GM18951 (cell line): ENCODE measurements around the gene SIVA1.

ENCODE experiments used
- POLR2A ChIP-seq: IDR thresholded peaks from 4 replicates; pipeline ENCODE4 v1.6.1; 2011; ENCODE audit warnings: mild to moderate bottlenecking; ENCODE audit not compliant: insufficient read length, insufficient read depth; ENCODE audit errors: extremely low read depth
- in situ Hi-C: fragments of 300-500 bp; cut with MboI; formaldehyde crosslinking; loops from one replicate; pipeline ENCODE4 v1.12.0; 2022; ENCODE audit warnings: low sequenced_read_pairs, mixed read lengths, inconsistent platforms; ENCODE audit not compliant: unreplicated experiment

The SIVA1 gene

DNA sequence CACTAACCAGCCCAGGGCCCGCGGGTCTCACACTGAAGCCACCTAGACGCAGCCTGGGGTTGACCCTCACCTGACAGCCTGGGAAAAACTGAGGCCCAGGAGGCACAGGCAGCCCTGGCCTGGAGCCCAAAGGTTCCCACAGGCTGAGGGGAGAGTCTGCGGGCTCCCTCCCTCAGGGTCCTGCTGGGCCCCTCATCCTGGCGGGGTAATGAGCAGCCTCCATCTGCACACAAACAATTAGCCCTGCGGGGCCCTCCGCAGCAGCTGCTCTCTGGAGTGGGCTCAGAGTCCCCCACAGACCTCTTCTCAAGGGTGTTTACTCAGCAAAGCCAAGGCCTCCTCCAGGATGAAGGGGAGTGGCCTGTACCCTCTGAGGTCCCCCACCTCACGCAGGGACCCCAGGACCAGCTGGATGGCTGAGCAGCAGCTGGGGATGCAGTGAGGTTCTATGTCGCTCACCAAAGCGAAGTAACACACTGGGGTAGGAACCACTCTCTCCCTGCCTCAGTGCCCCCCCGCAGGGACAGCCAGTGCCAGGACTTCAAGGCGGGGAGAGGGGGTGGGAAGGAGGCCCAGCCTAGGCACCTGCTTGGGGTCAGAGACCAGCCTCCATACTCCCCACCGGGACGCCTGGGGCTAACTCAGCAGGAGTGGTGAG lies 35.3 kb downstream of the SIVA1 start:
- TF ChIP-seq POLR2A: no peak
- in situ Hi-C loops: no loop called here

DNA sequence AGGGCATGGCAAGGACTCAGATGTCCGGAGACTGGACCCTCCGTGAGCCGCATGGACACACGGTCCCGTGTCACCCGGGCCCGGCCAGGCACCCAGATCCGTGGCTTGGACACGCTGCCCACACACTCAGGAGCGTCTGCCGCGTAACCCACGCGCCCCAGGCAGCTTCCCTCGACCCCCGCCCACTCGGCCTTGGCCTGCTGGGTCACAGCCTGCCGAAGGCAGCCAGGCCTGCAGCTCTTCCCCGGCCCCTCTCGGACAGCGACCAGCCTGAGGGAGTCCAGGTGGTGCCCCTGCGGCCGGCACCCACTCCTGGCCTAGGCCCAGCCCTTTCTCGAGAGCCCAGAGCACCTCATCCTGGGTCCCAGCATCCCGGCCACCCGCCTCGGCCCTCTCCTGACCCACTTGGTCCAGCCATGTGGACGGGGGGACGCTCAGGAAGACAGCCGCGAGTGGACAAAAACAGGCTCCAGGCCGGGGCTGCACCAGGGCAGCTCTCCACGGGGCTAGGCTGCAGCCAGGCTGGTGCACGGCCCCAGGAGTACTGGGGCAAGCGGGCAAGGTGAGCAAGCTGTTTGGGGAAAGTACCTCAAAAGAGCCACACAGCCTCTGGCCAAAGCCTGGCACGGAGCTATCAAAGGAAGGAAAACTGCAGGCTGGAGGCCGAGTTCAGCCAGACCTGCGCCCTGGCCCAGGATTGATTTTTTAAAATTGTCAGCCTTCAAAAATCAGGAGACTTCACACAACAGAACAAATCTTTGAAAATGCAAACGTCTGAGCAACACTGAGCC lies 36.1 kb downstream of the SIVA1 start:
- TF ChIP-seq POLR2A: no peak
- in situ Hi-C loops: no loop called here

- no peak for TF ChIP-seq POLR2A
- in situ Hi-C loops: no loop called here
Measured at GRCh38 chr14:104789752-104790743, 37.1 kb downstream of the SIVA1 start.

DNA sequence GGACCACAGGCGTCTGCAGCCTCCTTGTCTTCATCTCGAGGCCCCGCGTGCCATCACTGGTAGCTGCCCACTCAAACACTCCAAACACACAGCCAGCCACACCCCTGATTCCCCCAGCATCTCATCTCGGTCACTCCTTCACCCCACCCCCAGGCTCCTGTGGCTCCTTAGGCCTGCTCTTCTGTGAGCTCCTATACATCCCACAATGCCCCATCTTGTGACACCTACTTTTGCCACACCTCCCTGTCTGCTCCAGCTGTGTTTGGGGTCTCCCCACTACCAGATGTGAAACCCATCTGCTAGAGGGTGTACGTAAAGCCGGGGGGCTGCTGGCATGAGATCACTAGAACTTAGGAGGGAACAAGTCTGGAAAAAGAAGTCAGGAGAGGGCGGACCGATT lies 38.5 kb downstream of the SIVA1 start:
- in situ Hi-C loops: no loop called here
- no peak for TF ChIP-seq POLR2A

DNA sequence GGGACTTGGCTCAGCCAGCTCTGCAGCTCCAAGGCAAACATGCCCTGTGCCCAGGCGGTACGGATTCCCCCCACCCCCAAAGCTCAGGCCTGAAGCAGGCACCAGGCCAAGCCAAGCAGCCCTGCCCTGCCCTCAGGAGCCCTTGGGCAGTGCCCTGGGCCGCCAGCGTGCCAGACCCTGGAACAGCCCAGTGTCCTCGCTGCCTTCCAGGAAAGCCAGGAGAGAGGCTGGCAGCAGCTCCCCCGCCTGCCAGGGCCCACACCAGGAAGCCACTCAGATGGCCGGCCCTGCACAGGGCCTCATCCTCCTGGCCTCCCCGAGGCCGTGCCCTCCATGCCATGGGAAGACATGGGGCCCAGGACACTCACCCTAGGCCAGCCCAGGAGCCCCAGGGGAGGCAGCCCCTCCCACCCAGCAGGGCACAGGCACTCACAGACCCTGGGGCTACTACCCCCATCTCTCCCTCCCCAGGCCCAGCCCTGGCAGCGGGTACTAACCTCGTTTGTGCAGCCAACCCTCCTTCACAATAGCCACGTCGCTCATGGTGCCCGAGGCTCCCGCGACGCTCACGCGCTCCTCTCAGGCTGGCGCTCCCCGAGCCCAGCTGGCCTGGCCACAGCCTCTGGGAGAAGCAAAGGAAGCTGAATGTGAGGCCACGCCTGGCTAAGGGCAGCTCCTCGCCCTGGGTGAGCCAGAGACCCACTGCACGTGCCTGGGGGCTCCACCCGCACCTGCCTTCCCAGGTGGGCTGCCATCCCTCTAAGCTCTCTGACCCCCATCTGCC lies 39.3 kb downstream of the SIVA1 start:
- no peak for TF ChIP-seq POLR2A
- in situ Hi-C loops: no loop called here

DNA sequence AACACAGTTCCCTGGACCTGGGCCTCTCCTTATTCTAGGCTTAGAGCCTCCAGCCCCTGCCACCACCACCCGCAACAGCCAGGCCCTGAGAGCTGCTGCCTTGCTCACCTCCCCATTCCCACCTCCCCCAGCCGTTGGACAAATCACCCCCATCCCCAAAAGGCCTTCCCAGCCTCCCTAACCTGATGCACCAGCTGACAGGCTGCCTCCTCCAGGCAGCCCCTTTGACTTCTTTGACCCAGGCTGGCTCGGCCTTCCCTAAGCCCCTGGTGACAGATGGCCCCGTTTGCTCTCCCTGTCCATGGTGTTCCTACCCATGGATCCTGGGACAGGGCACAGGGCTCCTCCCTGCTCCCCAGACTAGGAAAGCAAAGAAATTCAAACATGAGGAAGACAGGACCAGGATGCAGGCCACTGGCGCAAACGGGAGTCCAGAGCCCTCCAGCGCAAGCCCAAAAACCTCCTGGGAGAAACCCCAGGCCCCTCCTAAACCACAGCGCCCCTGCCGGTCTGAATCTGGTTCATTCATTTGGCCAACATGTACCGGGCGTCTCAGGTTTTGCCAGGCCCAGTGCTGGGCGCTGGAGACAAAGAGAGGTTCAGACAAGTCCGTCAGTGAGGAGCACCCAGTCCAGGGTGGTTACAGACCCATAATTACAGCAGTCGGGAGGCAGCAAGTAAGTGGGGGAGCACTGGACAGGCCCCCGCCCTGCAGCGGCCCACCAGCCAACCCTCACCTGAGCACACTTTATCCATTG lies 40.2 kb downstream of the SIVA1 start:
- in situ Hi-C loops: no loop called here
- TF ChIP-seq POLR2A: no peak

- in situ Hi-C loops: no loop called here
- TF ChIP-seq POLR2A: no peak
Measured at GRCh38 chr14:104793703-104793959, 40.7 kb downstream of the SIVA1 start.

DNA sequence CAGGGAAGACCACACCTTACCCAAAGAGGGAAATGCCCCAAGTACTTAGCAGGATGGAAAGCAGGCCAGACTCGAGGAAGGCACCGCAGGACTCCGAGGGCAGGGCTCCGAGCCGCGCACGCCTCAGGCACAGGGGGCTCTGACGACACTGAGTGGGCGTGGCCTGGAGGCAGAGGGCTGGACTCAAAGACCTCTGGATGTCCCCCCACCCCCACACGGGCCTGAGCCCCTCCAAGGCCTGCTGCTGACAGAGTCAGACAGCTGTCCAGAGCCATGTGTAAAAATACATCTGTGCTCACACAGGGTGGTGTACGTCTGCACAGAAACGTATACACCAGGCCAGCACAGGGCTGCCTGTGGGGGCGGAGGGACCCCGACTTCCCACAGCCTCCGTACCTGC lies 41.2 kb downstream of the SIVA1 start:
- TF ChIP-seq POLR2A: no peak
- in situ Hi-C loops: no loop called here

- in situ Hi-C loops: no loop called here
- no peak for TF ChIP-seq POLR2A
Measured at GRCh38 chr14:104794631-104794992, 41.7 kb downstream of the SIVA1 start.

GRCh38 chr14:104794993-104795780 lies 42.2 kb downstream of the SIVA1 start, which contains the start of gene AKT1:
Gene AKT1, minus strand, starts transcription at chr14:104795748. Its CDS starts 3,105 bp downstream, at chr14:104792643.
- in situ Hi-C loops: no loop called here

More at GRCh38 chr14:104794993-104795780, 42.2 kb downstream of the SIVA1 start, which contains the start of gene AKT1:
- TF ChIP-seq POLR2A: no peak
